ENCODE measurements around the gene SREBF1.

The SREBF1 gene

GRCh38 chr17:17837966-17838962, 1.5 kb upstream of the SREBF1 start:
- Mint-ChIP-seq H3K4me1 (peaks cover 78% of the 10 kb centered on the region), H3K27ac (peak overlapping the region; percentile 99)
- no peak for DNase-seq

GRCh38 chr17:17837380-17837821, 615 bp upstream of the SREBF1 start:
- no peak for ATAC-seq

More at GRCh38 chr17:17837966-17838962, 1.5 kb upstream of the SREBF1 start:
- no peaks in the 10 kb centered on the region for H3K9me3 Mint-ChIP-seq
- H3K4me3 Mint-ChIP-seq = peak overlapping the region; percentile 89 to 95
- no peaks in the 10 kb centered on the region for H3K27me3 Mint-ChIP-seq
- ATAC-seq = no peak

GRCh38 chr17:17836250-17836817, 452 bp downstream of the SREBF1 start:
- peak overlapping the region; percentile 96 to 99 for H3K27ac Mint-ChIP-seq
- peak; percentile 97 for DNase-seq
- H3K9me3 Mint-ChIP-seq = no peaks in the 10 kb centered on the region
- H3K4me1 Mint-ChIP-seq = peaks cover 80% of the 10 kb centered on the region
- H3K27me3 Mint-ChIP-seq = no peaks in the 10 kb centered on the region
- peak; percentile 79 for ATAC-seq
- peak overlapping the region; percentile 89 to 95 for H3K4me3 Mint-ChIP-seq

More at GRCh38 chr17:17837380-17837821, 615 bp upstream of the SREBF1 start:
- Mint-ChIP-seq H3K27ac (peak overlapping the region; percentile 99), H3K4me1 (peaks cover 80% of the 10 kb centered on the region), H3K27me3 (no peaks in the 10 kb centered on the region), H3K4me3 (peak overlapping the region; percentile 89 to 95), H3K9me3 (no peaks in the 10 kb centered on the region)
- no peak for DNase-seq

- peak; percentile 11 for ATAC-seq
Observed at GRCh38 chr17:17835415-17836249, 1.2 kb downstream of the SREBF1 start.

GRCh38 chr17:17834974-17835373, 1.8 kb downstream of the SREBF1 start:
- DNase-seq = no peak
- Mint-ChIP-seq H3K9me3 (no peaks in the 10 kb centered on the region), H3K27ac (peak overlapping the region; percentile 85 to 93), H3K4me3 (peak overlapping the region; percentile 89 to 95), H3K27me3 (no peaks in the 10 kb centered on the region), H3K4me1 (peaks cover 86% of the 10 kb centered on the region)
- ATAC-seq = no peak

More at GRCh38 chr17:17835415-17836249, 1.2 kb downstream of the SREBF1 start:
- DNase-seq = peak in 1 of 2 donors; percentile 58
- H3K4me1 Mint-ChIP-seq = peaks cover 80% of the 10 kb centered on the region
- H3K9me3 Mint-ChIP-seq = no peaks in the 10 kb centered on the region
- H3K27me3 Mint-ChIP-seq = no peaks in the 10 kb centered on the region
- H3K4me3 Mint-ChIP-seq = peak overlapping the region; percentile 89 to 95
- H3K27ac Mint-ChIP-seq = peak overlapping the region; percentile 96 to 99

- ATAC-seq (no peak), DNase-seq (no peak)
- peaks cover 87% of the 10 kb centered on the region for H3K4me1 Mint-ChIP-seq
- no peaks in the 10 kb centered on the region for H3K9me3 Mint-ChIP-seq
- H3K27me3 Mint-ChIP-seq = no peaks in the 10 kb centered on the region
- peak overlapping the region; percentile 89 to 95 for H3K4me3 Mint-ChIP-seq
- H3K27ac Mint-ChIP-seq = peak overlapping the region; percentile 58 to 93
Observed at GRCh38 chr17:17833658-17834357, 3.0 kb downstream of the SREBF1 start.

- no peak overlapping the region for H3K27ac Mint-ChIP-seq
- no peaks in the 10 kb centered on the region for H3K9me3 Mint-ChIP-seq
- no peaks in the 10 kb centered on the region for H3K27me3 Mint-ChIP-seq
- DNase-seq (no peak), ATAC-seq (no peak)
- H3K4me3 Mint-ChIP-seq = peak overlapping the region; percentile 7 to 59
- peaks cover 86% of the 10 kb centered on the region for H3K4me1 Mint-ChIP-seq
Observed at GRCh38 chr17:17832032-17832363, 4.8 kb downstream of the SREBF1 start.

- Mint-ChIP-seq H3K4me1 (peaks cover 90% of the 10 kb centered on the region), H3K27ac (no peak overlapping the region), H3K27me3 (no peaks in the 10 kb centered on the region), H3K9me3 (no peaks in the 10 kb centered on the region), H3K4me3 (no peak overlapping the region)
- no peak for DNase-seq
- no peak for ATAC-seq
Observed at GRCh38 chr17:17831208-17832031, 5.4 kb downstream of the SREBF1 start.

GRCh38 chr17:17830740-17831207, 6.0 kb downstream of the SREBF1 start:
- Mint-ChIP-seq H3K4me1 (peaks cover 93% of the 10 kb centered on the region), H3K4me3 (no peak overlapping the region), H3K27ac (no peak overlapping the region), H3K9me3 (no peaks in the 10 kb centered on the region), H3K27me3 (no peaks in the 10 kb centered on the region)
- no peak for DNase-seq
- ATAC-seq = no peak

- DNase-seq (no peak), ATAC-seq (no peak)
- H3K4me3 Mint-ChIP-seq = no peak overlapping the region
- no peaks in the 10 kb centered on the region for H3K9me3 Mint-ChIP-seq
- peaks cover 93% of the 10 kb centered on the region for H3K4me1 Mint-ChIP-seq
- no peaks in the 10 kb centered on the region for H3K27me3 Mint-ChIP-seq
- no peak overlapping the region for H3K27ac Mint-ChIP-seq
Observed at GRCh38 chr17:17830269-17830567, 6.6 kb downstream of the SREBF1 start.

- Mint-ChIP-seq H3K27me3 (no peaks in the 10 kb centered on the region), H3K4me1 (peaks cover 92% of the 10 kb centered on the region), H3K9me3 (no peaks in the 10 kb centered on the region), H3K27ac (peak overlapping the region in 1 of 2 donors; percentile 50), H3K4me3 (peak overlapping the region; percentile 19 to 54)
- ATAC-seq = no peak
- no peak for DNase-seq
Observed at GRCh38 chr17:17827826-17828621, 8.8 kb downstream of the SREBF1 start.

GRCh38 chr17:17826942-17827785, 9.6 kb downstream of the SREBF1 start:
- Mint-ChIP-seq H3K4me1 (peaks cover 95% of the 10 kb centered on the region), H3K4me3 (peak overlapping the region; percentile 57 to 70), H3K27me3 (no peaks in the 10 kb centered on the region), H3K27ac (peak overlapping the region in 1 of 2 donors; percentile 28), H3K9me3 (no peaks in the 10 kb centered on the region)
- no peak for ATAC-seq
- DNase-seq = no peak

GRCh38 chr17:17826342-17826713, 10.5 kb downstream of the SREBF1 start:
- DNase-seq (no peak), ATAC-seq (no peak)
- Mint-ChIP-seq H3K9me3 (no peaks in the 10 kb centered on the region), H3K27me3 (no peaks in the 10 kb centered on the region), H3K4me1 (peaks cover 95% of the 10 kb centered on the region), H3K27ac (peak overlapping the region; percentile 72 to 92), H3K4me3 (peak overlapping the region; percentile 57 to 70)

All from stimulated activated naive CD8-positive, alpha-beta T cell treated with anti-CD3 and anti-CD28 coated beads, Interleukin-15, amount 100 ng/mL, for 72 hours (primary cell).